ENCODE data around the gene SGMS2. TPM values are rescaled to one million over a fixed set of nuclear protein-coding genes. Genes with fewer than 3 reads are reported as not detected.

Gene SGMS2
- total and polyA plus RNA-seq, 9 of the 15 experiments (the other 6 are each of a cell fraction or from before 2014, with no cell fraction given): 0.07 to 0.25 (median 0.11) TPM; not detected in 5

- TF ChIP-seq, protein P1, sequence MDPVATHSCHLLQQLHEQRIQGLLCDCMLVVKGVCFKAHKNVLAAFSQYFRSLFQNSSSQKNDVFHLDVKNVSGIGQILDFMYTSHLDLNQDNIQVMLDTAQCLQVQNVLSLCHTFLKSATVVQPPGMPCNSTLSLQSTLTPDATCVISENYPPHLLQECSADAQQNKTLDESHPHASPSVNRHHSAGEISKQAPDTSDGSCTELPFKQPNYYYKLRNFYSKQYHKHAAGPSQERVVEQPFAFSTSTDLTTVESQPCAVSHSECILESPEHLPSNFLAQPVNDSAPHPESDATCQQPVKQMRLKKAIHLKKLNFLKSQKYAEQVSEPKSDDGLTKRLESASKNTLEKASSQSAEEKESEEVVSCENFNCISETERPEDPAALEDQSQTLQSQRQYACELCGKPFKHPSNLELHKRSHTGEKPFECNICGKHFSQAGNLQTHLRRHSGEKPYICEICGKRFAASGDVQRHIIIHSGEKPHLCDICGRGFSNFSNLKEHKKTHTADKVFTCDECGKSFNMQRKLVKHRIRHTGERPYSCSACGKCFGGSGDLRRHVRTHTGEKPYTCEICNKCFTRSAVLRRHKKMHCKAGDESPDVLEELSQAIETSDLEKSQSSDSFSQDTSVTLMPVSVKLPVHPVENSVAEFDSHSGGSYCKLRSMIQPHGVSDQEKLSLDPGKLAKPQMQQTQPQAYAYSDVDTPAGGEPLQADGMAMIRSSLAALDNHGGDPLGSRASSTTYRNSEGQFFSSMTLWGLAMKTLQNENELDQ (CRISPR knock-in tag; IDR thresholded peaks at IDR 0.05; ENCODE audit: borderline replicate concordance): no peak
These were observed 106.4 kb downstream of the SGMS2 start, which contains the start of gene CYP2U1 (continued) for GRCh38 chr4:107930821-107931774.

DNA sequence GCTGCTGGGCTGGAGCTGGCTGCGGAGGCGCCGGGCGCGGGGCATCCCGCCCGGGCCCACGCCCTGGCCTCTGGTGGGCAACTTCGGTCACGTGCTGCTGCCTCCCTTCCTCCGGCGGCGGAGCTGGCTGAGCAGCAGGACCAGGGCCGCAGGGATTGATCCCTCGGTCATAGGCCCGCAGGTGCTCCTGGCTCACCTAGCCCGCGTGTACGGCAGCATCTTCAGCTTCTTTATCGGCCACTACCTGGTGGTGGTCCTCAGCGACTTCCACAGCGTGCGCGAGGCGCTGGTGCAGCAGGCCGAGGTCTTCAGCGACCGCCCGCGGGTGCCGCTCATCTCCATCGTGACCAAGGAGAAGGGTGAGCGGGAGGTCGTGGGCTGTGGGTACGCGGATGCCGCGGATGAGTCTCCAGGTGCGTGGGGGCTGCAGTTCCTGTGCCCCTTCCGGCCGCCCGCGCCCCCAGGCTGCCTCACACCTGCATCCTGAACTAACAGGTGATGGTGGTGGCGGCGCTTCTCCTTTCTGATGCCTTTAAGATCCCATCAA, 107.1 kb downstream of the SGMS2 start:
- H3K27ac ChIP-seq (ENCODE audit: extremely low read depth, low read depth, low read length): no peak overlapping the region
- H3K9me1 ChIP-seq (ENCODE audit: control insufficient read depth, insufficient read depth, low read length): no peaks in the 10 kb centered on the region
- ChIA-PET CTCF (ENCODE audit: low intra/inter-chr PET ratio) (no interaction called here), POLR2A (no interaction called here)
- no peak for DNase-seq (ENCODE audit: extremely low read depth in 1 of 4, low spot score in 3 of 4)
- no TSS peak for BruUV-seq (replicated peaks)
- H3K4me1 ChIP-seq (replicated peaks in 1 of 2; ENCODE audit: control insufficient read depth in 2 of 2, insufficient read depth in 2 of 2, low read length in 2 of 2): peaks cover 0 to 15% of the 10 kb centered on the region in 2 experiments; a peak in 2 of 5 replicates
- H3K4me3 ChIP-seq: peak overlapping the region; percentile 30
- H3K9ac ChIP-seq (ENCODE audit: insufficient read depth in 1 of 2, low read depth in 2 of 2, low read length in 2 of 2): peak overlapping the region in 1 of 2 experiments; percentile 53; a peak in 1 of 4 replicates
- 50% methylated on average over 10 of the region's 45 CpGs for WGBS (ENCODE audit: insufficient coverage, low coverage, missing lambda C conversion rate)
- no peak for ATAC-seq
- H3K27me3 ChIP-seq (ENCODE audit: control insufficient read depth in 2 of 2, insufficient read depth in 2 of 2, low read length in 2 of 2): peaks cover 0 to 6% of the 10 kb centered on the region in 2 experiments; a peak in 1 of 5 replicates
- peak overlapping the region; percentile 79 for H3K4me2 ChIP-seq (ENCODE audit: insufficient read depth, low read length)
- no peak for FAIRE-seq
- no peaks in the 10 kb centered on the region for H4K20me1 ChIP-seq (replicated peaks; ENCODE audit: control insufficient read depth, insufficient read depth, low read length)
- in situ Hi-C loops (cut with MboI) (no loop called here), intact Hi-C loops (cut with micrococcal nuclease) (no loop called here)
- no peaks in the 10 kb centered on the region for H3K79me2 ChIP-seq (ENCODE audit: control insufficient read depth, insufficient read depth, low read length)
- no peaks in the 10 kb centered on the region for H3K36me3 ChIP-seq (ENCODE audit: control insufficient read depth, insufficient read depth, low read length)
- no peak overlapping the region; the same call in 1 of the 2 replicates for H2AFZ ChIP-seq (ENCODE audit: low read depth, low read length)
- H3K9me3 ChIP-seq (replicated peaks; ENCODE audit: control insufficient read depth, insufficient read depth, low read depth, low read length): no peaks in the 10 kb centered on the region
- TF ChIP-seq, protein P2, sequence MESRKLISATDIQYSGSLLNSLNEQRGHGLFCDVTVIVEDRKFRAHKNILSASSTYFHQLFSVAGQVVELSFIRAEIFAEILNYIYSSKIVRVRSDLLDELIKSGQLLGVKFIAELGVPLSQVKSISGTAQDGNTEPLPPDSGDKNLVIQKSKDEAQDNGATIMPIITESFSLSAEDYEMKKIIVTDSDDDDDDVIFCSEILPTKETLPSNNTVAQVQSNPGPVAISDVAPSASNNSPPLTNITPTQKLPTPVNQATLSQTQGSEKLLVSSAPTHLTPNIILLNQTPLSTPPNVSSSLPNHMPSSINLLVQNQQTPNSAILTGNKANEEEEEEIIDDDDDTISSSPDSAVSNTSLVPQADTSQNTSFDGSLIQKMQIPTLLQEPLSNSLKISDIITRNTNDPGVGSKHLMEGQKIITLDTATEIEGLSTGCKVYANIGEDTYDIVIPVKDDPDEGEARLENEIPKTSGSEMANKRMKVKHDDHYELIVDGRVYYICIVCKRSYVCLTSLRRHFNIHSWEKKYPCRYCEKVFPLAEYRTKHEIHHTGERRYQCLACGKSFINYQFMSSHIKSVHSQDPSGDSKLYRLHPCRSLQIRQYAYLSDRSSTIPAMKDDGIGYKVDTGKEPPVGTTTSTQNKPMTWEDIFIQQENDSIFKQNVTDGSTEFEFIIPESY (CRISPR knock-in tag; IDR thresholded peaks at IDR 0.05): peak; percentile 66; the same call in 1 of the 2 replicates
- TF ChIP-seq POLR2G (IDR thresholded peaks at IDR 0.05; ENCODE audit: low read depth, low read length) (0 out of 2 replicates have a peak, but pooled peaks have one; percentile 4), TOE1 (IDR thresholded peaks at IDR 0.05; ENCODE audit: borderline replicate concordance) (no peak), TOE1 (CRISPR knock-in tag; IDR thresholded peaks at IDR 0.05; ENCODE audit: borderline replicate concordance, low read depth) (0 out of 2 replicates have a peak, but pooled peaks have one; percentile 34), RFX1 (IDR thresholded peaks at IDR 0.05) (no peak), ZNF507 (tag; conservative IDR thresholded peaks at IDR 0.05) (no peak)
